Panc1 (cell line): ENCODE data around the gene XPNPEP3. TPM values are rescaled to one million over a fixed set of nuclear protein-coding genes. Genes with fewer than 3 reads are reported as not detected.

Source experiments
- ATAC-seq: fragments of 200-7000 bp; cut with Tn5 transposase; 2 replicates; pipeline ENCODE4 v1.9.1; 2020; ENCODE audit warnings: mild to moderate bottlenecking, moderate library complexity
- BruUV-seq: library from RNA; stranded (reverse); fragments of 400-500 nt; replicated peaks from 2 replicates; lab custom pipeline; 2021; lab: Mats Ljungman, UMichigan
- CTCF ChIA-PET: fragments of 300-600 bp; sonication (Branson Sonifier 250); formaldehyde crosslinking; loops from one replicate; lab custom pipeline; 2022; ENCODE audit warnings: antibody characterized with exemption; lab: Charles Lee
- POLR2A ChIA-PET: fragments of 300-600 bp; sonication (Branson Sonifier 250); formaldehyde crosslinking; loops from one replicate; lab custom pipeline; 2022; ENCODE audit warnings: antibody characterized with exemption; lab: Charles Lee
- DNase-seq: peaks from one replicate; pipeline ENCODE4 v3.0.0-alpha.2; 2010; ENCODE audit warnings: low read depth, low spot score
- H3K27ac ChIP-seq: 2 replicates; pipeline ENCODE4 v1.5.1; 2011; ENCODE audit warnings: mild to moderate bottlenecking, low read length, inconsistent platforms
- H3K27me3 ChIP-seq: fragments of 200-500 bp; sonication (Bioruptor generic); 2 replicates; pipeline ENCODE4 v1.6.0; 2014; ENCODE audit warnings: low read length, inconsistent platforms; ENCODE audit not compliant: control insufficient read depth, insufficient read depth
- H3K36me3 ChIP-seq: fragments of 200-500 bp; sonication (Bioruptor generic); 2 replicates; pipeline ENCODE4 v1.5.1; 2014; ENCODE audit warnings: inconsistent platforms, mild to moderate bottlenecking, low read length, moderate library complexity; ENCODE audit not compliant: control insufficient read depth, insufficient read depth
- H3K4me1 ChIP-seq: 2 replicates; pipeline ENCODE4 v1.5.1; 2011; ENCODE audit warnings: inconsistent platforms, mild to moderate bottlenecking, low read length, moderate library complexity; ENCODE audit not compliant: control insufficient read depth, insufficient read depth
- H3K4me3 ChIP-seq, 2 experiments: 2 replicates each; pipeline ENCODE4 v1.5.1; 2011 to 2012; ENCODE audit warnings: low read depth in 2 of 2, low read length in 2 of 2, mild to moderate bottlenecking in 2 of 2, inconsistent platforms in 1 of 2, moderate library complexity in 1 of 2
- H3K9me3 ChIP-seq: fragments of 200-500 bp; sonication (Bioruptor generic); 2 replicates; pipeline ENCODE4 v1.5.1; 2014; ENCODE audit warnings: low read depth, mild to moderate bottlenecking, inconsistent platforms, low read length, moderate library complexity; ENCODE audit not compliant: control insufficient read depth, insufficient read depth
- CTCF ChIP-seq: fragments of 450-650 bp; IDR thresholded peaks from 2 replicates; pipeline ENCODE4 v1.5.1; 2017; ENCODE audit warnings: mild to moderate bottlenecking
- POLR2AphosphoS5 ChIP-seq: IDR thresholded peaks from 2 replicates; pipeline ENCODE4 v1.6.1; 2012; ENCODE audit warnings: mild to moderate bottlenecking, low read depth, low read length, moderate library complexity
- REST ChIP-seq, 2 experiments: IDR thresholded peaks; 2 replicates each; pipeline ENCODE4 v1.6.1; 2011 to 2012; ENCODE audit warnings: low read depth in 2 of 2, control low read depth in 1 of 2, low read length in 1 of 2, mild to moderate bottlenecking in 1 of 2, moderate library complexity in 1 of 2; ENCODE audit not compliant: insufficient read depth in 1 of 2
- SIN3A ChIP-seq: IDR thresholded peaks from 2 replicates; pipeline ENCODE4 v1.6.1; 2012; ENCODE audit warnings: low read depth, mild to moderate bottlenecking, low read length, moderate library complexity, borderline replicate concordance; ENCODE audit not compliant: insufficient read depth
- TCF7L2 ChIP-seq: IDR thresholded peaks from 2 replicates; pipeline ENCODE4 v1.6.1; 2011; ENCODE audit warnings: mild to moderate bottlenecking, low read depth, low read length, inconsistent platforms
- in situ Hi-C: cut with HindIII; loops from 2 replicates; pipeline ENCODE4 v1.10.0; 2016; ENCODE audit warnings: low sequenced_read_pairs, low pct_unique_long_range_greater_than_20kb
- intact Hi-C: fragments of 100-400 bp; cut with micrococcal nuclease; formaldehyde crosslinking; loops from one replicate; pipeline ENCODE4 v1.10.0; 2022; ENCODE audit not compliant: unreplicated experiment
- total RNA-seq: library from RNA; stranded (reverse); gene quantifications from one replicate; pipeline ENCODE4 v1.2.1, GENCODE V29; 2021; ENCODE audit not compliant: unreplicated experiment

The XPNPEP3 gene
- total RNA-seq, 1 experiment from 2014 or later = 21.0 TPM

GRCh38 chr22:40875111-40875510 lies 18.2 kb downstream of the XPNPEP3 start:
- CTCF ChIA-PET = no interaction called here
- in situ Hi-C loops (no loop called here), intact Hi-C loops (no loop called here)
- DNase-seq = no peak
- ATAC-seq = no peak
- Histone ChIP-seq H3K4me1 (no peaks in the 10 kb centered on the region), H3K36me3 (0 out of 2 replicates have a peak, but pooled peaks cover 2% of the 10 kb centered on the region), H3K9me3 (no peaks in the 10 kb centered on the region), H3K27me3 (no peaks in the 10 kb centered on the region), H3K4me3 (no peak overlapping the region), H3K27ac (no peak overlapping the region)
- POLR2A ChIA-PET = no interaction called here
- BruUV-seq = no TSS peak
- TF ChIP-seq REST (IDR thresholded peaks at IDR 0.05; ENCODE audit: insufficient read depth in 1 of 2, low read depth in 2 of 2, low read length in 1 of 2) (no peak), TCF7L2 (no peak), CTCF (no peak), SIN3A (no peak), POLR2AphosphoS5 (no peak)

- no peak overlapping the region for H3K27ac ChIP-seq
- H3K4me3 ChIP-seq = no peak overlapping the region
- H3K27me3 ChIP-seq = no peaks in the 10 kb centered on the region
- in situ Hi-C loops (no loop called here), intact Hi-C loops (no loop called here)
- ATAC-seq = no peak
- ChIA-PET CTCF (no interaction called here), POLR2A (no interaction called here)
- no peak for DNase-seq
- TF ChIP-seq CTCF = no peak
- TF ChIP-seq POLR2AphosphoS5 = no peak
- TF ChIP-seq TCF7L2 = no peak
- TF ChIP-seq REST (IDR thresholded peaks at IDR 0.05; ENCODE audit: insufficient read depth in 1 of 2, low read depth in 2 of 2, low read length in 1 of 2) = no peak
- TF ChIP-seq SIN3A = no peak
- H3K36me3 ChIP-seq = 0 out of 2 replicates have a peak, but pooled peaks cover 2% of the 10 kb centered on the region
- H3K4me1 ChIP-seq = no peaks in the 10 kb centered on the region
- H3K9me3 ChIP-seq = no peaks in the 10 kb centered on the region
- no TSS peak for BruUV-seq
Measured at GRCh38 chr22:40876907-40877306, 20.0 kb downstream of the XPNPEP3 start.
